Activated gamma-delta T cell treated with anti-CD3 and anti-CD28 coated beads, Interleukin-2, amount 50 U/mL, for 16 hours (primary cell): ENCODE results near the gene CLK4.
A peak's percentile ranks its signal among the peaks of the same experiment; 100 is the strongest.

Experiments
- DNase-seq: peaks from one replicate; pipeline ENCODE4 v3.0.0-alpha.2; 2020; ENCODE audit warnings: low read depth

Gene CLK4

GRCh38 chr5:178637356-178638074, 10.7 kb upstream of the CLK4 start:
- no peak for DNase-seq

DNA sequence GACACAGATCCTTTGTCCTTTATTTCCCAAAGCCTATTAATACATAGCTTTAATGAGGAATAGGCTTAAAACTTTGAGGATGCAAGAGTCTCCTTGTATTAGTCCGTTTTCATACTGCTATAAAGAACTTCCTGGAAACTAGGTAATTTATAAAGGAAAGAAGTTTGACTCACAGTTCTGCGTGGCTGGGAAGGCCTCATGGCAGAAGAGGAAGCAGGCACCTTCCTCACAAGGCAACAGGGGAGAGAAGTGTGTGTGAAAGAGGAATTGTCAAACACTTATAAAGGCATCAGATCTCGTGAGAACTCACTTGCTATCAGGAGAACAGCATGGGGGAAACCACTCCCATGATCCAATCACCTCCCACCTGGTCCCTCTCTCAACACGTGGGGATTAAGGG, 5.4 kb upstream of the CLK4 start:
- no peak for DNase-seq

DNA sequence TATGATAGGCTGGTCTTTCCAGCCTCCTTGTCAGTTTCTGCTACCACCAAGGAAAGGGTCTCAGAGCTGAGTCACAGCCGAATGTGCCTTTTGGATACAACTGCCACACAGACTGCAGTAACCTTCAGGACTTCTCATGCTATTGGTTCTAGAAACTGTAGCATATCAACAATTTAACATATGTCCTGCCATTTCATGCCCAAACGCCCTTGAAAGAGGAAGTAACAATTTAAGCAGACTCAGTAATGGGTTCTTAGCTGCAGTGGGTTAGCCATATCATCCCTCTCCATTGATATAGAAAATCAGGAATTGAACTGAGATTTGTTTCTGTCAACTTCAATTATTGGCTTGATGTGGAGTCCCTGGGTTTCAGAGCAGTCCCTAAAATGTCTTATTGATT, 4.1 kb upstream of the CLK4 start:
- DNase-seq: no peak

DNA sequence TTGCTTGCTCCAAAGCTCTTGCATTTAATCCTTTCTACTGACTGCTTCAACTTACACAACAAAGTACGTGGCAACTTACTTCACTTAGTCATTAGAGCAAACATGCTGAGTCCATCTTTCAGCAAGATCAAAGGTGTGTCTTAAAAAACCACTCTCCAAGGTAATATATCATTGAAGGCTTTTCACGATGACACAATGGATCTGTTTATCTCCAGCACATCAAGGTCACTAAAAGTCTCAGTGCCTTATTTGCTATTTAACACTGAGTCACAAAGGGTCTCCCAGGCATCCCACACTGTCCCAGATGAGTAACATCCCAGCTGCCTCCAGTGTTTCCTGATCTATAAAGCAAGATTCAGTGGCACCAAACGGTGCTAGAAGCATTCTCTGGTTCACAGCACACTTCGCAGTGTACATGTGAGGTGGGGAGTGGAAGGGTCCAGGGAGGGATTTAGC, 3.7 kb upstream of the CLK4 start:
- no peak for DNase-seq

DNA sequence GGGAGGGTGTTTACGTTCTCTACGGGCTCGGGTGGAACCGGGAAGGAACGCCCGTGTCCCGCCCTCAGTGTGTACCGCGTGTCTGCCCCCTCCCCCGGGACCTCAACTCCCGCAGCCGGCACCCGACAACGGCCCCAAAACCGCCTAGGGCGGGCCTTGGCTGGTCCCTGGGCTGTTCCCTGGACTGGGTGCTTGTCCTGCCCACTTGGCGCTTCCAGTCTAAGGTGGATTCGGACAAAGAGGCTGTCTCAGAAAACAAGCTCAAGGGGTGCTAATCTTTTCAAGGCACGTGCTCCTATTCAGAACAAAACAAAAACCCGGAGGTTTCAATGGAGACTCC, 379 bp upstream of the CLK4 start:
- no peak for DNase-seq

- DNase-seq: no peak
Measured at GRCh38 chr5:178625679-178626483, 969 bp downstream of the CLK4 start.

GRCh38 chr5:178624631-178625546, 2.0 kb downstream of the CLK4 start:
- no peak for DNase-seq

- no peak for DNase-seq
Measured at GRCh38 chr5:178622679-178623247, 4.1 kb downstream of the CLK4 start.

- no peak for DNase-seq
Measured at GRCh38 chr5:178619390-178619789, 7.5 kb downstream of the CLK4 start.

GRCh38 chr5:178612299-178612698, 14.6 kb downstream of the CLK4 start:
- DNase-seq: no peak

- DNase-seq: no peak
Measured at GRCh38 chr5:178606269-178606668, 20.6 kb downstream of the CLK4 start.

DNA sequence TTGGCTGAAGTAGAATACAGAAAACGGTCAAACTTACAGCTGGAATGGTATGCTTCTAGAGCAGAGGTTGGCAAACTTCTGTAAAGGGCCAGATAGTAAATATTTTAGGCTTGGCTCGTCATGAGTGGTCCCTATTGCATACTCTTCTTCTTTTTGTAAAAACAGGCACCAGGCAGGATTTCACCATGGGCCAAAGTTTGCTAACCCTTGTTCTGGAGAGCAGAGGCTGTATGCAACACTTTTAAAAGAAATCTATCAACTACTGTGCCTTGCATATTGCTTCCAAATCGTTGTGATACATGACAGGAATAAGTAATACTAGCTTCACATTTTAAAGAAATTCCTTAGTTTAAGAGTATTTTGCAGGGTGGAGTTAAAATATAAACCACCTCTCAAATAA, 21.1 kb downstream of the CLK4 start:
- DNase-seq: no peak

DNA sequence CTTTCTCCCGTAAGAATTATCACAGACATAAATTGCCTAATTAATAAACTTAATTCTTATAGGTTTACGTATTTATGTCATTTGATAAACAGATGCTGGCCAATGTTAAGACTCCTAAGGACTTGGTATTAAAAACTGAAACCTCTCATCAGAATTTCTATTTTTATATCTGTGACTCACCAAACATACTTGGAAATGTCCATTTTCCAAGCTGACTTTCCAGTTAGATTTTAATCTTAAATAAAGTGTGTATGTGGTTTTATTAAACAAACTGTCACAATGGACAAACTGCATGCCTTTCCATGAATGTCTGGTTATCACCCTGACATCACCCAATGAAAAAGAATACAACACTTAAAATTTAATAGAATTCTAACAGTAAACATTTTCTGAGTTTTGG, 24.1 kb downstream of the CLK4 start:
- DNase-seq: no peak

- DNase-seq: no peak
Measured at GRCh38 chr5:178595750-178596149, 31.1 kb downstream of the CLK4 start.

DNA sequence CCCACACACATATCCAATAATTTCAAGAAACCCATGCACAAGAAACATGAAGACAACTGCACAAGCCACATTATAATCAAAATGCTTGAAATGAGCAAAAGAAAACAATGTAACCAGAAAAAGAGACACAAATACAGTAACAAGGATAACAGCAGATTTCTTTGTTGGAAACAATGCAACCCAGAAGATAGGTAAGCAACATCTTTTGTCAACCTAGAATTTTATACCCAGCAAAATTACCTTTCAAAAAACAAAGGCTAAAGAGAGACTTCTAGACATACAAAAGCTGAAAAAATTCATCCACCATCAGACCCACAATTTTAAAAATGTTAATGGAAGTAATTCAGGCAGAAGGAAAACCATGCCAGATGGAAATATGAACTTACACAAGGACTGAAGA, 31.7 kb downstream of the CLK4 start:
- DNase-seq: no peak

DNA sequence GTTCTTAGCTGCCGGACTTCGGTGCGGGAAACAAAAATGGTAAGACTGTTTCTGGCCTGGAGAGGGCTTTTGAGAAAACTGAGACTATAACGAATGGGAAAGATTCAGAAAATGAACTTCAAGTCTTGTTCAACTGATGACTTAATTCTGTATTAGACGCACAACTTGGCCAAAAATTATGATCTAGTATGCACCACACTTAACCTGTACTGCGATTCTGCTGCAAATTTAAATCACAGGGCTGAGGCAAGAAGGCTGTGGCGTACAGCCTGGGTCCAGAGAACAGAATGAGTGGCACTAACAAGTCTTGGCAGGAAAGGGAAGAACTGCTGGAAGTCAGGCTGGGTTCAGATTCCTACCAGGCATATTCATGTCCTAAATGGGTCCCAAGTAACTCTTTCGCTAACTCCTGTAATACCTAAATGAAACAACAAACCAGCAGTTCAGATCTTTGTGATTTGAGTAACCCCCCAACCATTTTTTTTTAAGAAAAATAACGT, 35.9 kb downstream of the CLK4 start:
- DNase-seq: no peak

GRCh38 chr5:178590141-178590923, 36.5 kb downstream of the CLK4 start, which contains the start of gene COL23A1:
Gene COL23A1, minus strand, starts transcription at chr5:178590393.
- DNase-seq: peak; percentile 12

DNA sequence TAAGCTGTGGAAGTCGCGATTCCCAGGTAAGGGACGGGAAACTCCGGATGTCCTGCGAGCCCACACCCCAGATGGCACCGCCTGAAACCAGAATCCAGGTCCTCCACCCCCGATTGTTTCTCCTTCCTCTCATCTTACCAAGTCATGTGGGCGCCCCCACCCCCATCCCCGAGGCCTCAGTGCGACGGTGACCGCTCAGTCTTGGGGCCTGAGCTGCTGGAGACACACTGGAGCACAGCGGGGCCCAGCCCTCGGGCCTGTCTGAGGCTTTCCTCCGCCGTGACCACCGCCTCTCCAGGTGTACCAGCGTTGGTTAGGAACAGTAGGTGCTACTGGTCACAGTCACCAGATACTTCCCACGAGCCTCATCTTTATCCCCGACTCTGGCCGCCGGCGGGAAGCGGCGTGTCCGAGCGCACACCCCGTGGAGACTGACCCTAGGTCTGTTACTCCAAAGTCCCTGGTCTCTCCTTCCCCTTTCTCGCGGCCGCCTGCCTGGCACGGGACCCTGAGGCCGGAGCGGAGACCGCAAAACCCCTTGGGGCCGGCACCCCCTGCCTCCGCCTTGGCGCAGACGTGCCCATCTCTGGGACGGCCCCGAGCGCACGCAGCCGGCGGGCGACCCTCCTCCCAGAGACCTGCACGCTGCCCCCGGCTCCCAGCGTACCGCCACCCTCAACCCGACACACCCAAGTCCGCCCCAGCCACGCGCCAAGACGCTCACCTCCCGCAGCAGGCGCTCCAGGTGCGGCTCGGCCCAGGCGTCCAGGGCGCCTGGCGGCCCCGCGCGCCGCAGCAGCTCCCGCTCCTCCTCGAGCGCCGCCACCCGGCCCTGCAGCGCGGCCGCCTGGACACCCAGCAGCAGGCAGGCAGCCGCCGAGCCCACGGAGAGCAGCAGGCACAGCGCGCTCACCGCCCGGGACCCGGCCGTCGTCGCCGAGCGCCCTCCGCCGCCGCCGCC, 37.4 kb downstream of the CLK4 start:
- no peak for DNase-seq

DNA sequence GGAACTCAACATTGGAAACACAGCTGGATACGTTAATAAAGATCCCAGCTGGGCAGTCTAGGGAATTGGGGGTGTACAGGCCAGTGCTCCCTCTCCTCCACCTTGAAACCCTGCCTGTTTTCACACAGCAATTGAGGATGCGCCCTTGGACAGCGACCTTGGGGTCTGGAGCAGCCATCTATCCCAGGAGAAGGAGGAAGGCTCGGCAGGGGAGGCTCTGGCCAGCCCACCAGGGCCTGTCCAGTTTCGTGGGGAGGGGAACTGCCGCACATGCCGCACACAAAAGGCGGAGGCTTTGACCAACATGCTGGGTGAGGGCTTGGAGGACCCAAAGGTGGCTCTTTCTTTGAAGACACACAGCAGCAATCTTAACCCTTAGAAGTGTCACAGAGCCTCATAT, 38.1 kb downstream of the CLK4 start:
- DNase-seq: no peak
